Anterior cingulate cortex (tissue), 58 donors: ENCODE data around the gene FGD2.

Experiments
- DNase-seq, 58 donors: peaks; one replicate each; lab custom pipeline; 2025; lab: John Stamatoyannopoulos, UW

Gene FGD2

GRCh38 chr6:36969988-36970891 is 35.2 kb upstream of the FGD2 start:
- no peak for DNase-seq

- DNase-seq, result no peak
These were observed 34.3 kb upstream of the FGD2 start for GRCh38 chr6:36970892-36971842.

DNA sequence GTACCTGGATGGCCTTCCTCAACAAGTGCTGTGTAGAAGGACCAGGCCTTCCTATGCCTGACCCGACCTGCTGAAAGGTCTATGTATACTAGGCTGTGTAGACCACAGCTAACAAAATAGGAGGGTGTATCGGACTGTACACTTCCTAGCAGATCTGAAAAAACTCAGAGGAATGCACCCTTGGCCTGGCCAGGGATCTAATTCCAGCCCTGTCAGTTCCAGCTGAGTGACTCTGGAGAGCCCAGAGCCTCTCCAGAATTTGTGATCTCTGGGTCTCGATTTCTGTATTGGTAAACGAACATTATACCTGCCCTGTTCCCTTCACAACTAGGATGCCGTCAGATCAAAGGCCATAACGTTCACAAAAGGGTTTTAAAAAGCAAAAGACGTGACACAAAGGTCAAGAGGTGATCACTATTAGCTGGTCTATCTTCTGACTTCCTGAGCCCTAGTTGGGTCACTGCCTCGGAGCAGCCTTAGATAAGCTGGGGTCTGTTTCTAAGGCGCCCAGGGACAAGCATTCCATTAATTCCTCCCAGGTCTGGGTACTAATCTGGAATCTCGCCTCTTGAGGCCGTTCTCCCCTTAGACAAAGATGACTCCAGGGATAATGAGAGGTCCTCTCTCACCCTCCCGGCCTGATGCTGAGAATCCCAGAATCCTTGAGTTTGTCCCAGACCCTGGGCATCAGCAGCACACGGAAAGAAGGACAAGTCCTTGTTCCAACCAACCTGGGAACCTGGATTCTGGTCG is 33.4 kb upstream of the FGD2 start:
- DNase-seq, result no peak

GRCh38 chr6:36973190-36973589 is 32.3 kb upstream of the FGD2 start:
- DNase-seq, result no peak

- DNase-seq, result no peak
These were observed 31.8 kb upstream of the FGD2 start for GRCh38 chr6:36973647-36974046.

DNA sequence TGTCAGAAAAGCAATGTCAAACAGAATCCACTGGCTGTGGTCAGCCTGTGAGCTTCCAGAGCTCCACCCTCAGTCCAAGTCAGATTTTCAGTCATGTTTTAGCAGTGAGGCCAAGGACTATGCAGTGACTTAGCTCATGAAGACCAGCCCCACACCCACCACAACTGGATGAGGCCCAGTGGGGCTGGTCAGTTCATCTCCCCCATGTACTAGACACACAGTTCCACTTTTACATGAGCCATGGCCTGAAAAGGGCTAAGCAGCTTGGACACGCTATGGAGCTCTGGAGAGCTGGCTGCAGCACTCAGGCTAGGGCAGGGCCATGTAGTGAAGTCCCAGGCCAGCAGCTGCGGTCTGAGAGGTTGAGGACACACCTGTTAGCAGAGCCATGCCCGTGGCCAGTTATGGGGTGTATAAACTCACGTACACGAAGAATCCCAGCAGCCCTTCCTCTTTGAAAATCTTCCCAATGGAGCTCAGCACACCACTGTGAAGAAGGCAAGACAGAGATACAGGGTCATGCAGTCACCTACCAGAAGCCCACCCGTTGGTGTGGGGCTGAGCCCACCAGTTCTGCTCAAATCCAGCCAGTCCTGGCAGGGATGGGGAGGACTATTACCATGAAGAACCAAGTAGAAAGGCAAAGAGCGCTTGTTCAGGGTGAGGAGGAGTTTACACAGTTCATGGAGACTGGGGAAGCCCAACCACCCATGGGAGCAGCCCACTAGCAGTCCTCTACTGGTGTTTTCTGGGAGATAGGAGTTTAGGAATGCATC is 30.0 kb upstream of the FGD2 start:
- no peak for DNase-seq

- DNase-seq, result no peak
These were observed 29.5 kb upstream of the FGD2 start for GRCh38 chr6:36976007-36976264.

- DNase-seq, result no peak
These were observed 28.9 kb upstream of the FGD2 start for GRCh38 chr6:36976509-36976908.

DNA sequence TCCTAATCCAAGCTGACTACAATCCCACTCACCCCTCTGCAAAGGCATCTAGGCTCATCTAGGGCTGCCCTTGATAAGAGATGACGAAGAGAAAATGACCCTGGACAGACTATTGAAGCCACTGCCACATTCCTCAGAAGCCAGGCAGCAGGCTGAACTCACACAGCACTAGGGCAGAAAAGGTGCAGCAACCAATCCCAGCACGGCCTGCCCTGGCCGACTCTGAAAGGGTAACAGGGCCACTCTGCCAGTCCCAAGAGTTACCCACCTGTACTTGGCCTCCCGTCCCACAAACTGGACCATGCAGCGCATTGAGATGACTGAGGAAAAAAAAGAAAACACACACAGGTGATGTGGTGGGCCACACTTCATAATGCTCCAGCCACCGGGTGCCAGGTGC is 28.5 kb upstream of the FGD2 start:
- no peak for DNase-seq

DNA sequence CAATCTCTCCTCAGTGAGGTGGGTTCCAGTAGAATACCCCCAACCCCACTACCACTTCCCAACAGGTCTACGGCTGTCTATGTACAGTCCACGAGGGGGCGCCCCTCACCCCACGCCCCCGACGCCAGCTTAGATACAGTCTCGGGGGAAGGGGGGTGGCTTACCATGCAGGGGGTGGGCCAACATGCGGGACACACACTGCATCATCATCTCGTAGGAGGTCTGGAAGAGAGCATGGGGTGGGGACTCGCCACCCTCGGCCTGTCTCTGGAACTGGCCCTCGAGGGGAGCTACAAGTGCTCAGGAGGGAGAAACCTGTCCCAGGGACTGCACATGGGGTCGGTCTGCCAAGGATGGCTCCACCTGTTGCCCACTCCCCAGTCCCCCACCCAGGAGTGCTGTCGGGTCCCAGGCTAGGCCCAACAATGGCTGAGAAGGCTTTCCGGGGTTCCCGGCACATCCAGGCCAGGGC is 27.9 kb upstream of the FGD2 start:
- no peak for DNase-seq

- DNase-seq, result no peak
These were observed 26.8 kb upstream of the FGD2 start for GRCh38 chr6:36978421-36979346.

GRCh38 chr6:36979347-36979742 is 26.1 kb upstream of the FGD2 start:
- DNase-seq, result peak in 53 of 58 donors; percentile 4 to 85 (median 63)

DNA sequence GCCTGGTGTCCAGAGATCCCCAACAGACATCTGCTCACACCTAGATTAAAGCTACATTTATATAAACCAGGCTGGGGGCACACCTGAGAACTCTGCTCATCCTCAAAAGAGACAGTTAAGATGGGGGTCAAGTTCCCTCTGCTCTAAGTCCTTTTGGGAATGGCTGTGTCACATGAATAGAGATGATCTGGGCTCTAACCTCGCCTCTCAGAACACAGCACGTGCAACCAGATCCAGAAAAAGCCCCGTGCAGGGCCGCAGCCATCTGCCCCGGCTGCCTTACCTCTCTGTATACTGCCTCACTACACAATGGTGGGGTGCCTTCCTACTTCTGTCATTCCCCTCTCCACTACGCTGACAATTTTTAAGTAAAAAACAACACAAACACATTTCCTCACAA is 25.3 kb upstream of the FGD2 start:
- no peak for DNase-seq

- peak in 3 of 58 donors; percentile 5 to 58 (median 25) for DNase-seq
These were observed 24.4 kb upstream of the FGD2 start for GRCh38 chr6:36980876-36981619.

DNA sequence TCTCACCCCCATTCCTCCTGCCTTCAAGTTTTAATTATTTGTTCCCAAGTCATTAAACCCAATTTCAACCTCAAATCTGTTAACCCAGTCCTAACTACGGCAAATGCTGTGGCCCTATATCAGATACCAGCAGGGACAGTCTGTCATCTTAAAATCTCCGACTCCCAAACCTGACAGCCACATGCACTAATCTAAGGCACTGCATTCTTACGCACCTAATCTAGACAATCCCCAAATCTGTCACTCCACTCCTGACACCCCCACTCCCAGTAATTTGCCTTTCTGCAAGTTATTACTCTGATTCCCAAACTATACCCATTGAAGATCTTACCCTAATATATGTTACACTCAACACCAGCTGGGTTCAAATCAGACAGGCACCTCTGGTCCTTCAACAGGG is 21.9 kb upstream of the FGD2 start:
- DNase-seq, result no peak

DNA sequence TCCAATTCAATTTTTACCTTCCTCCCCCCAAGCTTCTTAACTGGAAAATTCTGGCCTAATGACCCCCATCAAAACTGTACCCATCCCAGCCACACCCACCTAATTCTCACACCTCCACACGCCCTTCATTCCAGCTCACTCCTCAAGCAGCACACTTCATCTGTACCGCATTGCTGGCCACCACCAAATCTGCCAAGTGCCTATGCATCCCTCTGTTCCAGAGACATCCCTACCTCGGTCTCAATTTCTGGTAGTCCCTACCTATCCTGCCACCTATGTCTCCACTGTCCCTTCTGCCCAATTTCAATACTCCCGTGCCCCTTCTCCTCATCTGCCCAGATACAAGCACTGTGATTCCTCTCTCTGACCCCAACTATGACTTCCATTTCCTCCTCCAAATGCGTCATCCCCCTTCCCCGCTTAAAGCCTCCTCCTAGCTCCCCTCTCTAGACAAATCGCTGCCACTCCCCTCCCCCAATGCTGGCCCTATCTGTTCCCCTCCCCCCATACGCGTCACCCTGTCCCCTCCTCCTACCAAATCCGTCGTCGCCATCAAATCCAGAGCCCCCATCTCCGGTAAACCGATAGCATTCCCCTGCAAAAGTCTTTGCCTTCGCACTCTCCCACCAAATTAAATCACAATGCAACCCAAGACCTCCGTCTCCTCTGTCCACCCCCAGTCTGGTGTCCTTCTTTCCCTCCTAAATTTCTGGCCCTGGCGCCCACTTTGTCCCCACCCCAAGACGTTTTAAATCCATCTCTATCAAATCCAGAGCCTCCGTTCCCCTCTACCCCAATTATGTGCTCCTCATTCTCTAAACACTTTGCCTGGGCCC is 20.7 kb upstream of the FGD2 start:
- peak in 26 of 58 donors; percentile 7 to 66 (median 30) for DNase-seq

GRCh38 chr6:36985417-36985807 is 20.0 kb upstream of the FGD2 start:
- peak in 1 of 58 donors; percentile 45 for DNase-seq
